ENCODE results near the gene TBC1D17.

DNA sequence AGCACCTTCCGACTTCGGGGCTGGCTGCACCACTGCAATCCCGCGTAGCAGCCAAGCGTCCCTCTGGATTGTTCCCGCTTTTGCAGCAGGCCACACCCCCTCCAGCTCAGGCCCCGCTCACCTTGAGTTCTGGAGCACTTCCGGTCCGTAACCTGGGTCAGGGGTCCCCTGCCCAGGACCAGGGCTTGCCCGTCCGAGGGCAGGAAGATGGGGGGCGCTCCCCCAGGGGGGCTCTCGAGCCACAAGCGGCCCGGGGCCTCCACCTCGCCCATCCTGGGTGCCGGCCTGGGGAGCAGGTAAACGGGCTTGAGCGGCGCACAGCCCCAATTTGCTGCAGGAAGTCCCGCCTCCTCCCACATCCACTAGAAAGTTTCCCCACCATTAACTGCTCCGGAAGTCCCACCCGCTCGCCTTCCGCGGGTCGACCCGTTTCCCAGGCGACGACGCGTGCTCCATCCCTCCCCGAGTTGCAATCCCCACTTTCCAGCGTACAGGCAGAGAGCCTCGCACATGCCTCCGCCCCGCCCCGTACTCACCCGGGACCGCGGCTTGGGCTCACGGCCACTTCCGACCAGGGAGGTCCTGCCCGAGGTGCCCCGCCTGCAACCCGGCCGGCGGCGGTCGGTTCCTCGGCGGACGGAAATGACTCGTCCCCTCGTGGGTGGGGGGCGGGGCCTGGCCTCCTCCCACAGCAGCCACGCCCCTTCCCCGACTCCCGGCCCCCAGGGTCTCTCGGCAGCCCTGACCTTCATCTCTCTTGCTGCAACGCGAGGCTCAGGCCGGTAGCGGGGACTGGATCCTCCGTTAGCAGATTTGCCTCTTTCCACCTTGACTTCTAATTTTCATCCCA lies 10.3 kb upstream of the TBC1D17 start, which contains the start of gene PNKP:
- TF ChIP-seq EZH2 (IDR thresholded peaks at IDR 0.05; ENCODE audit: insufficient read depth, low read length): no peak
- TF ChIP-seq CTCF (IDR thresholded peaks at IDR 0.05; ENCODE audit: insufficient read depth, low read depth, low read length): no peak
